ENCODE results near the gene HIVEP1.

HIVEP1 gene

DNA sequence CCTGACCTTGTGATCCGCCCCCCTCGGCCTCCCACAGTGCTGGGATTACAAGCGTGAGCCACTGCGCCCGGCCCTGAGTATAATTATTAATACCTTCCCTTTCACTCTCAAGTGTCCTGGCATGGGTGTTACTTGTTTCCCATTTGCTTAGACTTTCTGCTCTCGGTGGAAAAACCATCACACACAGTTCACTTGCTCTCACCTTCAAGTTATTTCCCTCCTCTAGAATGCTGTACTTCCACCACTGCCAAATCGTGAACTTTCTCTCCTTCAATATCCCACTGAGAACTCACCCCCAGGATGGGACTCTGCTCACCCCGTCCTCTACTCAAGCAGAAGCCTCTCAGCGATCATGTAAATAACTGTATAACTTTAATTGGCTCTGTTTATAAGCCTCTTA lies 4.6 kb upstream of the HIVEP1 start:
- Histone ChIP-seq H3K9ac (ENCODE audit: insufficient read length, low read depth) (no peak overlapping the region), H3K36me3 (ENCODE audit: insufficient read depth, insufficient read length, low read length) (no peaks in the 10 kb centered on the region), H3K9me3 (ENCODE audit: insufficient read depth, low read length) (no peaks in the 10 kb centered on the region), H3K27me3 (ENCODE audit: insufficient read depth, insufficient read length) (peaks cover 21% of the 10 kb centered on the region), H3K4me3 (ENCODE audit: insufficient read length, low read depth) (no peak overlapping the region), H3K4me1 (ENCODE audit: insufficient read depth, insufficient read length) (no peaks in the 10 kb centered on the region)
- DNase-seq (ENCODE audit: low read depth, low spot score): no peak
- no peak for TF ChIP-seq ZNF274 (IDR thresholded peaks at IDR 0.05; ENCODE audit: low read depth, low read length)
- TF ChIP-seq YY1 (IDR thresholded peaks at IDR 0.05; ENCODE audit: insufficient read depth, insufficient read length): no peak
- TF ChIP-seq SUZ12 (IDR thresholded peaks at IDR 0.05; ENCODE audit: extremely low read depth, insufficient read depth, insufficient read length): no peak

- peaks cover 21% of the 10 kb centered on the region for H3K27me3 ChIP-seq (ENCODE audit: insufficient read depth, insufficient read length)
- no peaks in the 10 kb centered on the region for H3K9me3 ChIP-seq (ENCODE audit: insufficient read depth, low read length)
- H3K36me3 ChIP-seq (ENCODE audit: insufficient read depth, insufficient read length, low read length): no peaks in the 10 kb centered on the region
- peak overlapping the region; percentile 50 for H3K4me3 ChIP-seq (ENCODE audit: insufficient read length, low read depth)
- no peak for DNase-seq (ENCODE audit: low read depth, low spot score)
- no peaks in the 10 kb centered on the region for H3K4me1 ChIP-seq (ENCODE audit: insufficient read depth, insufficient read length)
- TF ChIP-seq ZNF274 (IDR thresholded peaks at IDR 0.05; ENCODE audit: low read depth, low read length) (no peak), YY1 (IDR thresholded peaks at IDR 0.05; ENCODE audit: insufficient read depth, insufficient read length) (no peak), SUZ12 (IDR thresholded peaks at IDR 0.05; ENCODE audit: extremely low read depth, insufficient read depth, insufficient read length) (no peak)
- peak overlapping the region; percentile 74 for H3K9ac ChIP-seq (ENCODE audit: insufficient read length, low read depth)
These were observed 4.2 kb upstream of the HIVEP1 start for GRCh38 chr6:12007887-12008286.

DNA sequence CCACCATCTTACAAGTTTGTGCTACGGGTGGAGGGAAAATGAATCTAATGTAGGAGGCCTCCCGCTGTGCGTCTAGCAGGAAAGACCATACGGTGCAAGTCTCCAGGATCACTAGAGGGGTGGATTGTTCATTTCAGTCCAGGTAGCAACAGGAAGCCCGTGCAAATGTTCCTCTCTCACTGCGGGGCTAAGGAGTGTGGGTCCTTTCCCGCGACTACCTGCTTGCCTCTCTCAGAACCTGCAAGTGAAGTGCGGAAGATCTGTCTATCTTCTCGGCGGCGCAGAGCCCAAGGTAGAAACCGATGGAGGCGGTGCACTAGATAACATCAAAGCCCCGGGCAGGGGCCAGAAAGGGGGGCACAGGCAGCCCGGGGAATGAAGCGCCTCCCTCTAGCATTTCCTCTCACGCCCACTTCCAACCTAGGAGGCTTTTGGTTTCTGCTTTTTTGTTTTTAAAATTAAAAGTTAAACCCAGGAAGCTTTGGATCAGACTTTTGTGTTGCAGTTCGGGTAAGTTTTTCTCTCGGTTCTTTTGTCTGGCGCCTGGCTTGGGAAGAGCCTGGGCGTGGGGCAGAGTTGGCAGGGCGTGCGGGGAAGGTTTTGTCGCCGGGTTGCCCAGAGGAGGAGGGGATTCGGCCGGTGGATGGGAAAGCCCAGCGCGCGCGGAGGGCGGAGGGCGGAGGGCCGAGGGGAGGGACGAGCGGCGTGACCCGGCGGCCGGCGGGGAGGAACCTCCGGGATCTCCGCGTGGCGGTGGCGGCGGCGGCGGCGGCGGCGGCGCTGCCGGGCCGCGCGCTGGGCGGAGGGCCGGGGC lies 3.5 kb upstream of the HIVEP1 start:
- Histone ChIP-seq H3K27me3 (ENCODE audit: insufficient read depth, insufficient read length) (peaks cover 21% of the 10 kb centered on the region), H3K4me3 (ENCODE audit: insufficient read length, low read depth) (peak overlapping the region; percentile 50), H3K9ac (ENCODE audit: insufficient read length, low read depth) (peak overlapping the region; percentile 74), H3K4me1 (ENCODE audit: insufficient read depth, insufficient read length) (no peaks in the 10 kb centered on the region), H3K36me3 (ENCODE audit: insufficient read depth, insufficient read length, low read length) (no peaks in the 10 kb centered on the region), H3K9me3 (ENCODE audit: insufficient read depth, low read length) (no peaks in the 10 kb centered on the region)
- TF ChIP-seq ZNF274 (IDR thresholded peaks at IDR 0.05; ENCODE audit: low read depth, low read length): no peak
- TF ChIP-seq YY1 (IDR thresholded peaks at IDR 0.05; ENCODE audit: insufficient read depth, insufficient read length): no peak
- no peak for TF ChIP-seq SUZ12 (IDR thresholded peaks at IDR 0.05; ENCODE audit: extremely low read depth, insufficient read depth, insufficient read length)
- peak; percentile 25 for DNase-seq (ENCODE audit: low read depth, low spot score)

DNA sequence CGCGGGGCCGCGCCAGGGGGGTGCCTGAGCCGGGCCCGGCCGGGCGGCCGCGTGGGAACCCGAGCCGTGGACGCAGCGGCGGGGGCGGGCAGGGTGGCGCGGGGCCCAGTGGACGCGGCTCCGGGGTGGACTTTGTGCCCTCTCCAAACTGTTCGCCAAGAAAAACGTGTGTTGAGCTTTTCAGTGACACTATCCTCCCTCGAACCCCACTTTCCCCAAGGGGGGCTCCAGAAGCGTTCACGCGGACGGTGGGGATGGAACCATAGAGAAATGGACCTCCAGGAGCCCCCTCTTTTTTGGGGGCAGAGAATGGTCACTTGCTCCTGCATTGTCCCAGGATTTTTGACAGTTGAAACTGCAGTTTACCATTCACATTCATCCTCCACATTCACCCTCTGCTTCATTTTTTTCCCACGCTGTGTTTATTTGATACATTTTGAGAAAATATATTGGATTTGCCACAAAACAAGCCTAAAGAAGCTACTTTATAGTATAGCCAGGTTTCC lies 2.9 kb upstream of the HIVEP1 start:
- H3K9me3 ChIP-seq (ENCODE audit: insufficient read depth, low read length): peaks cover 3% of the 10 kb centered on the region; the same call in 1 of the 2 replicates
- H3K36me3 ChIP-seq (ENCODE audit: insufficient read depth, insufficient read length, low read length): no peaks in the 10 kb centered on the region
- TF ChIP-seq SUZ12 (IDR thresholded peaks at IDR 0.05; ENCODE audit: extremely low read depth, insufficient read depth, insufficient read length) (no peak), ZNF274 (IDR thresholded peaks at IDR 0.05; ENCODE audit: low read depth, low read length) (no peak), YY1 (IDR thresholded peaks at IDR 0.05; ENCODE audit: insufficient read depth, insufficient read length) (no peak)
- peaks cover 21% of the 10 kb centered on the region for H3K27me3 ChIP-seq (ENCODE audit: insufficient read depth, insufficient read length)
- peak overlapping the region; percentile 53 for H3K4me3 ChIP-seq (ENCODE audit: insufficient read length, low read depth)
- H3K9ac ChIP-seq (ENCODE audit: insufficient read length, low read depth): peak overlapping the region; percentile 70
- no peak for DNase-seq (ENCODE audit: low read depth, low spot score)
- H3K4me1 ChIP-seq (ENCODE audit: insufficient read depth, insufficient read length): no peaks in the 10 kb centered on the region

- H3K4me1 ChIP-seq (ENCODE audit: insufficient read depth, insufficient read length): no peaks in the 10 kb centered on the region
- no peak overlapping the region for H3K9ac ChIP-seq (ENCODE audit: insufficient read length, low read depth)
- peak overlapping the region; percentile 31 for H3K4me3 ChIP-seq (ENCODE audit: insufficient read length, low read depth)
- DNase-seq (ENCODE audit: low read depth, low spot score): no peak
- H3K36me3 ChIP-seq (ENCODE audit: insufficient read depth, insufficient read length, low read length): peaks cover 5% of the 10 kb centered on the region
- H3K27me3 ChIP-seq (ENCODE audit: insufficient read depth, insufficient read length): peaks cover 21% of the 10 kb centered on the region
- peaks cover 11% of the 10 kb centered on the region for H3K9me3 ChIP-seq (ENCODE audit: insufficient read depth, low read length)
- TF ChIP-seq SUZ12 (IDR thresholded peaks at IDR 0.05; ENCODE audit: extremely low read depth, insufficient read depth, insufficient read length) (no peak), YY1 (IDR thresholded peaks at IDR 0.05; ENCODE audit: insufficient read depth, insufficient read length) (no peak), ZNF274 (IDR thresholded peaks at IDR 0.05; ENCODE audit: low read depth, low read length) (no peak)
These were observed 2.1 kb upstream of the HIVEP1 start for GRCh38 chr6:12009876-12010634.

- peak overlapping the region; percentile 31 for H3K4me3 ChIP-seq (ENCODE audit: insufficient read length, low read depth)
- peaks cover 10% of the 10 kb centered on the region for H3K36me3 ChIP-seq (ENCODE audit: insufficient read depth, insufficient read length, low read length)
- DNase-seq (ENCODE audit: low read depth, low spot score): no peak
- peaks cover 11% of the 10 kb centered on the region for H3K9me3 ChIP-seq (ENCODE audit: insufficient read depth, low read length)
- no peak for TF ChIP-seq YY1 (IDR thresholded peaks at IDR 0.05; ENCODE audit: insufficient read depth, insufficient read length)
- TF ChIP-seq ZNF274 (IDR thresholded peaks at IDR 0.05; ENCODE audit: low read depth, low read length): no peak
- no peak for TF ChIP-seq SUZ12 (IDR thresholded peaks at IDR 0.05; ENCODE audit: extremely low read depth, insufficient read depth, insufficient read length)
- no peak overlapping the region for H3K9ac ChIP-seq (ENCODE audit: insufficient read length, low read depth)
- peaks cover 21% of the 10 kb centered on the region for H3K27me3 ChIP-seq (ENCODE audit: insufficient read depth, insufficient read length)
- H3K4me1 ChIP-seq (ENCODE audit: insufficient read depth, insufficient read length): no peaks in the 10 kb centered on the region
These were observed 1.4 kb upstream of the HIVEP1 start for GRCh38 chr6:12010635-12011275.
